A673 (cell line): ENCODE results near the gene SLC44A3. TPM values are rescaled to one million over a fixed set of nuclear protein-coding genes. Genes with fewer than 3 reads are reported as not detected.

ENCODE experiments used
- BruUV-seq: library from RNA; stranded (reverse); fragments of 400-500 nt; replicated peaks from 2 replicates; lab custom pipeline; 2021; lab: Mats Ljungman, UMichigan
- CTCF ChIA-PET: fragments of 300-600 bp; sonication (Branson Sonifier 250); formaldehyde crosslinking; loops from one replicate; lab custom pipeline; 2022; ENCODE audit warnings: antibody characterized with exemption; lab: Charles Lee
- POLR2A ChIA-PET: fragments of 300-600 bp; sonication (Branson Sonifier 250); formaldehyde crosslinking; loops from one replicate; lab custom pipeline; 2022; ENCODE audit warnings: antibody characterized with exemption; ENCODE audit not compliant: low non-redundant PET; lab: Charles Lee
- DNase-seq: peaks from one replicate; pipeline ENCODE4 v3.0.0-alpha.2; 2015; ENCODE audit warnings: low spot score
- H3K27ac ChIP-seq: fragments of 200-600 bp; sonication (generic); 2 replicates; pipeline ENCODE4 v1.5.1; 2016; ENCODE audit warnings: mixed run types, low read depth, mild to moderate bottlenecking, mixed read lengths, antibody characterized with exemption, low read length; ENCODE audit not compliant: poor library complexity, severe bottlenecking
- H3K27me3 ChIP-seq: fragments of 200-600 bp; sonication (generic); replicated peaks from 2 replicates; pipeline ENCODE4 v1.6.1; 2017; ENCODE audit warnings: mixed run types, low read depth, mild to moderate bottlenecking, mixed read lengths, antibody characterized with exemption, low read length; ENCODE audit not compliant: insufficient read depth, poor library complexity
- H3K36me3 ChIP-seq: fragments of 200-600 bp; sonication (generic); 2 replicates; pipeline ENCODE4 v1.6.1; 2016; ENCODE audit warnings: mixed run types, mild to moderate bottlenecking, mixed read lengths, antibody characterized with exemption, low read length; ENCODE audit not compliant: insufficient read depth, poor library complexity, severe bottlenecking
- H3K4me1 ChIP-seq: fragments of 200-600 bp; sonication (generic); 2 replicates; pipeline ENCODE4 v1.6.1; 2017; ENCODE audit warnings: mixed run types, mild to moderate bottlenecking, mixed read lengths, antibody characterized with exemption, low read length; ENCODE audit not compliant: insufficient read depth, poor library complexity, severe bottlenecking
- H3K4me3 ChIP-seq: fragments of 200-600 bp; sonication (generic); 2 replicates; pipeline ENCODE4 v1.5.1; 2016; ENCODE audit warnings: low read depth, mixed run types, mild to moderate bottlenecking, mixed read lengths, low read length; ENCODE audit not compliant: poor library complexity, severe bottlenecking
- H3K9me3 ChIP-seq: fragments of 200-600 bp; sonication (generic); 2 replicates; pipeline ENCODE4 v1.6.1; 2016; ENCODE audit warnings: mixed run types, low read depth, mild to moderate bottlenecking, mixed read lengths, antibody characterized with exemption, low read length; ENCODE audit not compliant: poor library complexity, severe bottlenecking
- EZH2 ChIP-seq: fragments of 200-600 bp; sonication (generic); IDR thresholded peaks from 2 replicates; pipeline ENCODE4 v1.6.1; 2017; ENCODE audit warnings: borderline replicate concordance, low read depth, mild to moderate bottlenecking, mixed read lengths, antibody characterized with exemption, low read length; ENCODE audit not compliant: poor library complexity, severe bottlenecking
- intact Hi-C: fragments of 100-400 bp; cut with micrococcal nuclease; formaldehyde crosslinking; loops from one replicate; pipeline ENCODE4 v1.10.0; 2022; ENCODE audit not compliant: unreplicated experiment
- total RNA-seq: library from RNA; stranded (reverse); gene quantifications from 2 replicates; pipeline ENCODE4 v1.2.3, GENCODE V29; 2021
- TF ChIP-seq, protein P1 (sequence below): fragments of 300-800, 200-600 bp; sonication (generic); conservative IDR thresholded peaks from 2 replicates; pipeline ENCODE4 v1.5.1; 2017; ENCODE audit warnings: low read depth, mild to moderate bottlenecking, antibody characterized with exemption, low read length, moderate library complexity, mixed read lengths

The SLC44A3 gene
- total RNA-seq, 1 experiment from 2014 or later, result not detected

- CTCF ChIA-PET, result interaction anchor here (0.6 kb wide), 1 partner anchor 149 kb away, joined by 4 read pairs; no protein-coding TSS in a partner anchor
- intact Hi-C loops, result no loop called here
- Histone ChIP-seq H3K4me1 (no peaks in the 10 kb centered on the region), H3K36me3 (peaks cover 39% of the 10 kb centered on the region), H3K27ac (no peak overlapping the region), H3K4me3 (no peak overlapping the region), H3K9me3 (no peaks in the 10 kb centered on the region), H3K27me3 (no peaks in the 10 kb centered on the region)
- no peak for DNase-seq
- POLR2A ChIA-PET, result no interaction called here
- no peak for TF ChIP-seq EZH2
- BruUV-seq, result no TSS peak
Measured at GRCh38 chr1:94892604-94893254, 72.6 kb downstream of the SLC44A3 start.

- BruUV-seq, result no TSS peak
- no peak for DNase-seq
- CTCF ChIA-PET, result no interaction called here
Measured at GRCh38 chr1:94894630-94895029, 74.5 kb downstream of the SLC44A3 start.

DNA sequence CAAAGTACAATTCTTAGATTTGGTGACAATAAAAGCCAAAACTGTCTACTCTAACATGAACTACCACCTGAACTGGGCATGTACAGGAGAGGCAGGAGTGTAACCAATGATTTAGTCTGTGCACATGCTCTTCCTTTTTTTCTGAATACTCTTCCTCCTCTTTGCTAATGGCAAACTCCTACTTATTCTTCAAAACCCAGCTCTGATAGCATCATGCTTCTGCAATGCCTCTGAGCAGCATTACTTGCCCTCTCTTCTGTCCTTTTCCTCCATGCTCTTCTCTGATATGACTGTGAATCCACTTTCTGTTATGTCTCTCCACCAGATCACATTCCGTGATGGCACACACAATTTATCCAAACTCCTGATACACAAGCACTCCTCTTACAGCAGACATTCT, 75.4 kb downstream of the SLC44A3 start:
- no TSS peak for BruUV-seq
- no peaks in the 10 kb centered on the region for H3K4me1 ChIP-seq
- ChIA-PET CTCF (no interaction called here), POLR2A (no interaction called here)
- intact Hi-C loops, result no loop called here
- H3K9me3 ChIP-seq, result no peaks in the 10 kb centered on the region
- peaks cover 64% of the 10 kb centered on the region for H3K36me3 ChIP-seq
- H3K27ac ChIP-seq, result no peak overlapping the region
- TF ChIP-seq EZH2, result no peak
- TF ChIP-seq, protein P1, sequence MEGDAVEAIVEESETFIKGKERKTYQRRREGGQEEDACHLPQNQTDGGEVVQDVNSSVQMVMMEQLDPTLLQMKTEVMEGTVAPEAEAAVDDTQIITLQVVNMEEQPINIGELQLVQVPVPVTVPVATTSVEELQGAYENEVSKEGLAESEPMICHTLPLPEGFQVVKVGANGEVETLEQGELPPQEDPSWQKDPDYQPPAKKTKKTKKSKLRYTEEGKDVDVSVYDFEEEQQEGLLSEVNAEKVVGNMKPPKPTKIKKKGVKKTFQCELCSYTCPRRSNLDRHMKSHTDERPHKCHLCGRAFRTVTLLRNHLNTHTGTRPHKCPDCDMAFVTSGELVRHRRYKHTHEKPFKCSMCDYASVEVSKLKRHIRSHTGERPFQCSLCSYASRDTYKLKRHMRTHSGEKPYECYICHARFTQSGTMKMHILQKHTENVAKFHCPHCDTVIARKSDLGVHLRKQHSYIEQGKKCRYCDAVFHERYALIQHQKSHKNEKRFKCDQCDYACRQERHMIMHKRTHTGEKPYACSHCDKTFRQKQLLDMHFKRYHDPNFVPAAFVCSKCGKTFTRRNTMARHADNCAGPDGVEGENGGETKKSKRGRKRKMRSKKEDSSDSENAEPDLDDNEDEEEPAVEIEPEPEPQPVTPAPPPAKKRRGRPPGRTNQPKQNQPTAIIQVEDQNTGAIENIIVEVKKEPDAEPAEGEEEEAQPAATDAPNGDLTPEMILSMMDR, result no peak
- no peak overlapping the region for H3K4me3 ChIP-seq
- H3K27me3 ChIP-seq, result no peaks in the 10 kb centered on the region
- DNase-seq, result no peak

More at GRCh38 chr1:94894630-94895029, 74.5 kb downstream of the SLC44A3 start:
- Histone ChIP-seq H3K27me3 (no peaks in the 10 kb centered on the region), H3K9me3 (no peaks in the 10 kb centered on the region), H3K36me3 (peaks cover 58% of the 10 kb centered on the region), H3K4me1 (no peaks in the 10 kb centered on the region), H3K4me3 (no peak overlapping the region), H3K27ac (no peak overlapping the region)
- POLR2A ChIA-PET, result no interaction called here
- intact Hi-C loops, result no loop called here
- no peak for TF ChIP-seq EZH2
- TF ChIP-seq, protein P1, result no peak
